ENCODE data around the gene BCAM. TPM values are rescaled to one million over a fixed set of nuclear protein-coding genes. Genes with fewer than 3 reads are reported as not detected.

Gene BCAM
- total and polyA plus RNA-seq, 2 experiments from 2014 or later: 34.7 to 77.1 TPM

DNA sequence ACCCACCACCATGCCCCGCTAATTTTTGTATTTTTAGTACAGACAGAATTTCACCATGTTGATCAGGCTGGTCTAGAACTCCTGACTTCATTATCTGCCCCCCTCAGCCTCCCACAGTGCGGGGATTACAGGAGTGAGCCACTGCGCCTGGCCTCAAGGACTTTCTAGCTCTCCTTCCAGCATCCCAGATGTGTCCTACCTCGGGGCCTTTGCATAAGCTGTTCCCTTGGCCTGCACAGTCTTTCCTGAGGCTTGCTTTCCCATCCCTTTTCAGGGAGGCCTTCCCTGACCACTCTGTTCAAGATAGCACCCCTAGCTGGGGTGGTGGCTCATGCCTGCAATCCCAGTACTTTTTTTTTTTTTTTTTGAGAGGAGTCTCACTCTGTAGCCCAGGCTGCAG, 14.3 kb upstream of the BCAM start:
- WGBS (ENCODE audit: low lambda C conversion rate, missing lambda C conversion rate): 94% methylated on average over 4 of the region's 4 CpGs

DNA sequence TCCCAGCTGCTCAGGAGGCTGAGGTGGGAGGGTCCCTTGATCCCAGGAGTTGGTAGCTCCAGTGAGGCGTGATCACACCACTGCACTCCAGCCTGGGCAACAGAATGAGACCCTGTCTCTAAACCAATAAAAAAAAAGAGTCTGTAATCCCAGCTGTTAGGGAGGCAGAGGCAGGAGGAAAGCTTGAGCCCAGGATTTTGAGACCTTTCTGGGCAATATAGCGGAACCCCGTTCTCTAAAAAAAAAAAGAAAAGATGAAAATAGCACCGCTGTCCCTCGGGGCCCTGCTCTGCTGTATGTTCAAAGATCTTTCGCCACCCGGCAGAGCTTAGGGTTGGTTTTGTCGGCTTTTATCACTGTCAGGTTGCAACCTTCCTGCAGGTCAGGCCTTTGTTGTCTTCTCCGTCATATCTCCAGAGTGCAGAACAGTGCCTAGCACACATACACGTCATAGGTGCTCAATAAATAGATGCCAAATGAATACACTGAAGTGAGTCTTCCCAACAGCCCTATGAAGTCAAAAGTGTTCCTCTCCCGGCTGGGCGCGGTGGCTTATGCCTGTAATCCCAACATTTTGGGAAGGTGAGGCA, 13.4 kb upstream of the BCAM start:
- Histone ChIP-seq H3K4me2 (no peak overlapping the region), H2AFZ (no peak overlapping the region), H3K27ac (no peak overlapping the region), H4K20me1 (ENCODE audit: insufficient read depth, poor library complexity, severe bottlenecking) (no peaks in the 10 kb centered on the region), H3K4me1 (ENCODE audit: insufficient read depth) (no peaks in the 10 kb centered on the region), H3K4me3 (no peak overlapping the region), H3K9me2 (replicated peaks; ENCODE audit: insufficient read depth) (no peaks in the 10 kb centered on the region), H3K79me2 (no peaks in the 10 kb centered on the region), H3K36me3 (replicated peaks; ENCODE audit: insufficient read depth, low read depth) (no peaks in the 10 kb centered on the region), H3K27me3 (no peaks in the 10 kb centered on the region), H3K9me3 (ENCODE audit: low read depth) (no peaks in the 10 kb centered on the region)
- DNase-seq (ENCODE audit: low spot score): no peak
- TF ChIP-seq, protein P1, sequence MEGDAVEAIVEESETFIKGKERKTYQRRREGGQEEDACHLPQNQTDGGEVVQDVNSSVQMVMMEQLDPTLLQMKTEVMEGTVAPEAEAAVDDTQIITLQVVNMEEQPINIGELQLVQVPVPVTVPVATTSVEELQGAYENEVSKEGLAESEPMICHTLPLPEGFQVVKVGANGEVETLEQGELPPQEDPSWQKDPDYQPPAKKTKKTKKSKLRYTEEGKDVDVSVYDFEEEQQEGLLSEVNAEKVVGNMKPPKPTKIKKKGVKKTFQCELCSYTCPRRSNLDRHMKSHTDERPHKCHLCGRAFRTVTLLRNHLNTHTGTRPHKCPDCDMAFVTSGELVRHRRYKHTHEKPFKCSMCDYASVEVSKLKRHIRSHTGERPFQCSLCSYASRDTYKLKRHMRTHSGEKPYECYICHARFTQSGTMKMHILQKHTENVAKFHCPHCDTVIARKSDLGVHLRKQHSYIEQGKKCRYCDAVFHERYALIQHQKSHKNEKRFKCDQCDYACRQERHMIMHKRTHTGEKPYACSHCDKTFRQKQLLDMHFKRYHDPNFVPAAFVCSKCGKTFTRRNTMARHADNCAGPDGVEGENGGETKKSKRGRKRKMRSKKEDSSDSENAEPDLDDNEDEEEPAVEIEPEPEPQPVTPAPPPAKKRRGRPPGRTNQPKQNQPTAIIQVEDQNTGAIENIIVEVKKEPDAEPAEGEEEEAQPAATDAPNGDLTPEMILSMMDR (IDR thresholded peaks at IDR 0.05; ENCODE audit: poor library complexity): no peak
- TF ChIP-seq EZH2phosphoT487 (IDR thresholded peaks at IDR 0.05; ENCODE audit: low read depth, severe bottlenecking, unreplicated experiment) (no peak), EZH2 (IDR thresholded peaks at IDR 0.05; ENCODE audit: borderline replicate concordance) (no peak)
- 90% methylated on average over 13 of the region's 13 CpGs for WGBS (ENCODE audit: low lambda C conversion rate, missing lambda C conversion rate)

More for the DNA sequence above, 14.3 kb upstream of the BCAM start:
- Histone ChIP-seq H3K4me2 (no peak overlapping the region), H3K4me3 (no peak overlapping the region), H3K79me2 (no peaks in the 10 kb centered on the region), H4K20me1 (ENCODE audit: insufficient read depth, poor library complexity, severe bottlenecking) (no peaks in the 10 kb centered on the region), H3K4me1 (ENCODE audit: insufficient read depth) (no peaks in the 10 kb centered on the region), H3K9me2 (replicated peaks; ENCODE audit: insufficient read depth) (no peaks in the 10 kb centered on the region), H3K27me3 (no peaks in the 10 kb centered on the region), H3K9me3 (ENCODE audit: low read depth) (no peaks in the 10 kb centered on the region), H3K27ac (no peak overlapping the region), H2AFZ (no peak overlapping the region), H3K36me3 (replicated peaks; ENCODE audit: insufficient read depth, low read depth) (no peaks in the 10 kb centered on the region)
- DNase-seq (ENCODE audit: low spot score): no peak
- TF ChIP-seq EZH2 (IDR thresholded peaks at IDR 0.05; ENCODE audit: borderline replicate concordance): no peak
- TF ChIP-seq, protein P1 (IDR thresholded peaks at IDR 0.05; ENCODE audit: poor library complexity): no peak
- no peak for TF ChIP-seq EZH2phosphoT487 (IDR thresholded peaks at IDR 0.05; ENCODE audit: low read depth, severe bottlenecking, unreplicated experiment)

DNA sequence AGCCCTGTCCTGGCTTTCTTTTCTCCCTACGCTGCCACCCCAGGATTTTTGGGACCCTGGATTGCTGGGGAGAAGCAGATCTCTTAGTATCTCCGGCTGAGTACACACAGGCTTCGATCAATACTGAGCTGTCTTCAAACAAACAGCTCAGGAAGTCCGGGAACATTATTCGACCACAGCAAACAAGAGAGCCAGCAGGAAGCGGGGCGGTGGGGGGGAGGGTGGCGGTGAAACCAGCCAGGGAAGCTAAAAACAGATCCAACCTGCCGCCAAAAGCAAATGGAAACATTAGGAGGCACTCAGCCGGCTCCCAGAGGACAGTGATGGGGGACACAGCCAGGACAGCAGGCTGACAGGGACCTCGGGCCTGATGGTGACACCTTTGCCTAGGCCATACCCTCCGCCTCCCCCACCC, 12.2 kb upstream of the BCAM start:
- 48% methylated on average over 9 of the region's 12 CpGs for WGBS (ENCODE audit: low lambda C conversion rate, missing lambda C conversion rate)
- no peak overlapping the region for H3K27ac ChIP-seq
- DNase-seq (ENCODE audit: low spot score): no peak
- no peaks in the 10 kb centered on the region for H3K9me3 ChIP-seq (ENCODE audit: low read depth)
- H3K4me1 ChIP-seq (ENCODE audit: insufficient read depth): no peaks in the 10 kb centered on the region
- TF ChIP-seq, protein P1 (IDR thresholded peaks at IDR 0.05; ENCODE audit: poor library complexity): no peak
- TF ChIP-seq EZH2phosphoT487 (IDR thresholded peaks at IDR 0.05; ENCODE audit: low read depth, severe bottlenecking, unreplicated experiment) (no peak), EZH2 (IDR thresholded peaks at IDR 0.05; ENCODE audit: borderline replicate concordance) (no peak)
- no peaks in the 10 kb centered on the region for H3K36me3 ChIP-seq (replicated peaks; ENCODE audit: insufficient read depth, low read depth)
- no peak overlapping the region for H3K4me2 ChIP-seq
- H2AFZ ChIP-seq: no peak overlapping the region
- no peaks in the 10 kb centered on the region for H3K79me2 ChIP-seq
- H3K4me3 ChIP-seq: no peak overlapping the region
- H3K27me3 ChIP-seq: no peaks in the 10 kb centered on the region
- H3K9me2 ChIP-seq (replicated peaks; ENCODE audit: insufficient read depth): no peaks in the 10 kb centered on the region
- H4K20me1 ChIP-seq (ENCODE audit: insufficient read depth, poor library complexity, severe bottlenecking): no peaks in the 10 kb centered on the region

All from hepatocyte (in vitro differentiated cells).